HEK293 (cell line): ENCODE results near the gene STK40.

ENCODE experiments used
- CTCF ChIA-PET: fragments of 350-600 bp; formaldehyde crosslinking; extraction: SDS; loops from one replicate; lab custom pipeline; 2021; ENCODE audit warnings: antibody characterized with exemption; lab: Yijun Ruan, JAX
- POLR2A ChIA-PET: fragments of 300-600 bp; formaldehyde crosslinking; extraction: SDS; loops from one replicate; lab custom pipeline; 2020; ENCODE audit warnings: antibody characterized with exemption, inconsistent platforms; lab: Yijun Ruan, JAX
- H3K27ac ChIP-seq: fragments of 200-500 bp; sonication (Bioruptor generic); 2 replicates; pipeline ENCODE4 v1.5.1; 2014; ENCODE audit warnings: low read depth, low read length, control low read depth, inconsistent platforms; ENCODE audit errors: extremely low read depth
- H3K36me3 ChIP-seq, 2 experiments: fragments of 200-500 bp in 1 of 2; sonication (Bioruptor generic) in 1 of 2; 1 replicate in 1 of 2; 2 replicates in 1 of 2; pipeline ENCODE4 v1.5.1; 2014 to 2017; ENCODE audit warnings: inconsistent platforms in 2 of 2, low read length in 2 of 2; ENCODE audit not compliant: control insufficient read depth in 2 of 2, insufficient read depth in 1 of 2
- H3K4me1 ChIP-seq: fragments of 200-500 bp; sonication (Bioruptor generic); 2 replicates; pipeline ENCODE4 v1.5.1; 2014; ENCODE audit warnings: mild to moderate bottlenecking, low read length, inconsistent platforms; ENCODE audit not compliant: control insufficient read depth, insufficient read depth
- H3K4me3 ChIP-seq: 2 replicates; pipeline ENCODE4 v1.5.1; 2011; ENCODE audit warnings: low read depth, mild to moderate bottlenecking, control low read depth, low read length, moderate library complexity
- H3K9me3 ChIP-seq: fragments of 200-500 bp; sonication (Bioruptor generic); 2 replicates; pipeline ENCODE4 v1.5.1; 2014; ENCODE audit warnings: low read depth, low read length, inconsistent platforms; ENCODE audit not compliant: control insufficient read depth, insufficient read depth
- FEZF1 ChIP-seq: fragments of 450-650 bp; formaldehyde crosslinking; IDR thresholded peaks from 2 replicates; pipeline ENCODE4 v1.5.1; 2016; ENCODE audit warnings: missing biosample characterization, missing genetic modification characterization
- GLIS1 ChIP-seq: fragments of 450-650 bp; formaldehyde crosslinking; IDR thresholded peaks from 2 replicates; pipeline ENCODE4 v1.5.1; 2016; ENCODE audit warnings: missing biosample characterization, missing genetic modification characterization
- KLF8 ChIP-seq: fragments of 450-650 bp; formaldehyde crosslinking; IDR thresholded peaks from 2 replicates; pipeline ENCODE4 v1.5.1; 2016; ENCODE audit warnings: missing biosample characterization, missing genetic modification characterization
- KLF9 ChIP-seq: fragments of 450-650 bp; formaldehyde crosslinking; IDR thresholded peaks from 2 replicates; pipeline ENCODE4 v1.5.1; 2016; ENCODE audit warnings: missing biosample characterization, missing genetic modification characterization, low read depth
- SP3 ChIP-seq: fragments of 450-650 bp; formaldehyde crosslinking; IDR thresholded peaks from 2 replicates; pipeline ENCODE4 v1.5.1; 2016; ENCODE audit warnings: missing biosample characterization, missing genetic modification characterization
- ZBTB8A ChIP-seq: fragments of 450-650 bp; formaldehyde crosslinking; IDR thresholded peaks from 2 replicates; pipeline ENCODE4 v1.5.1; 2016; ENCODE audit warnings: missing biosample characterization, missing genetic modification characterization
- ZNF121 ChIP-seq: fragments of 450-650 bp; formaldehyde crosslinking; IDR thresholded peaks from 2 replicates; pipeline ENCODE4 v1.5.1; 2016; ENCODE audit warnings: missing biosample characterization, missing genetic modification characterization
- ZNF202 ChIP-seq: fragments of 450-650 bp; formaldehyde crosslinking; IDR thresholded peaks from 2 replicates; pipeline ENCODE4 v1.5.1; 2016; ENCODE audit warnings: missing biosample characterization, missing genetic modification characterization, borderline replicate concordance
- ZNF248 ChIP-seq: fragments of 450-650 bp; formaldehyde crosslinking; IDR thresholded peaks from 2 replicates; pipeline ENCODE4 v1.5.1; 2017; ENCODE audit warnings: missing biosample characterization, missing genetic modification characterization
- ZNF324 ChIP-seq: fragments of 450-650 bp; formaldehyde crosslinking; IDR thresholded peaks from 2 replicates; pipeline ENCODE4 v1.5.1; 2016; ENCODE audit warnings: missing biosample characterization, missing genetic modification characterization
- ZNF600 ChIP-seq: fragments of 450-650 bp; formaldehyde crosslinking; IDR thresholded peaks from 2 replicates; pipeline ENCODE4 v1.5.1; 2016; ENCODE audit warnings: missing biosample characterization, missing genetic modification characterization
- ZNF677 ChIP-seq: fragments of 450-650 bp; IDR thresholded peaks from 2 replicates; pipeline ENCODE4 v1.5.0; 2018; ENCODE audit warnings: missing biosample characterization, mild to moderate bottlenecking, missing genetic modification characterization, moderate library complexity
- ZXDB ChIP-seq: fragments of 450-650 bp; formaldehyde crosslinking; IDR thresholded peaks from 2 replicates; pipeline ENCODE4 v1.5.1; 2016; ENCODE audit warnings: missing biosample characterization, missing genetic modification characterization
- TF ChIP-seq, protein P1 (sequence below): fragments of 450-650 bp; formaldehyde crosslinking; IDR thresholded peaks from 2 replicates; pipeline ENCODE4 v1.5.1; 2017; ENCODE audit warnings: missing biosample characterization, missing genetic modification characterization
- TF ChIP-seq, protein P2 (sequence below): fragments of 450-650 bp; formaldehyde crosslinking; IDR thresholded peaks from 2 replicates; pipeline ENCODE4 v1.5.1; 2016; ENCODE audit warnings: missing biosample characterization, missing genetic modification characterization
- TF ChIP-seq, protein P3 (sequence below): fragments of 450-650 bp; formaldehyde crosslinking; IDR thresholded peaks from 2 replicates; pipeline ENCODE4 v1.5.1; 2017; ENCODE audit warnings: missing biosample characterization, missing genetic modification characterization
- TF ChIP-seq, protein P4 (sequence below): fragments of 450-650 bp; formaldehyde crosslinking; conservative IDR thresholded peaks from 2 replicates; pipeline ENCODE4 v1.5.1; 2016; ENCODE audit warnings: low read depth, missing biosample characterization, missing genetic modification characterization
- TF ChIP-seq, protein P5 (sequence below): fragments of 450-650 bp; formaldehyde crosslinking; IDR thresholded peaks from 2 replicates; pipeline ENCODE4 v1.5.1; 2016; ENCODE audit warnings: missing biosample characterization, missing genetic modification characterization
- TF ChIP-seq, protein P6 (sequence below): fragments of 450-650 bp; formaldehyde crosslinking; optimal IDR thresholded peaks from 2 replicates; pipeline ENCODE3; 2016; ENCODE audit warnings: missing biosample characterization, mild to moderate bottlenecking, missing genetic modification characterization
- TF ChIP-seq, protein P7 (sequence below): sonication (generic); formaldehyde crosslinking; IDR thresholded peaks from 2 replicates; pipeline ENCODE4 v1.8.1; 2022; ENCODE audit warnings: mild to moderate bottlenecking, moderate library complexity, missing genetic modification reagents

Gene STK40, protein sequence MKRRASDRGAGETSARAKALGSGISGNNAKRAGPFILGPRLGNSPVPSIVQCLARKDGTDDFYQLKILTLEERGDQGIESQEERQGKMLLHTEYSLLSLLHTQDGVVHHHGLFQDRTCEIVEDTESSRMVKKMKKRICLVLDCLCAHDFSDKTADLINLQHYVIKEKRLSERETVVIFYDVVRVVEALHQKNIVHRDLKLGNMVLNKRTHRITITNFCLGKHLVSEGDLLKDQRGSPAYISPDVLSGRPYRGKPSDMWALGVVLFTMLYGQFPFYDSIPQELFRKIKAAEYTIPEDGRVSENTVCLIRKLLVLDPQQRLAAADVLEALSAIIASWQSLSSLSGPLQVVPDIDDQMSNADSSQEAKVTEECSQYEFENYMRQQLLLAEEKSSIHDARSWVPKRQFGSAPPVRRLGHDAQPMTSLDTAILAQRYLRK

DNA sequence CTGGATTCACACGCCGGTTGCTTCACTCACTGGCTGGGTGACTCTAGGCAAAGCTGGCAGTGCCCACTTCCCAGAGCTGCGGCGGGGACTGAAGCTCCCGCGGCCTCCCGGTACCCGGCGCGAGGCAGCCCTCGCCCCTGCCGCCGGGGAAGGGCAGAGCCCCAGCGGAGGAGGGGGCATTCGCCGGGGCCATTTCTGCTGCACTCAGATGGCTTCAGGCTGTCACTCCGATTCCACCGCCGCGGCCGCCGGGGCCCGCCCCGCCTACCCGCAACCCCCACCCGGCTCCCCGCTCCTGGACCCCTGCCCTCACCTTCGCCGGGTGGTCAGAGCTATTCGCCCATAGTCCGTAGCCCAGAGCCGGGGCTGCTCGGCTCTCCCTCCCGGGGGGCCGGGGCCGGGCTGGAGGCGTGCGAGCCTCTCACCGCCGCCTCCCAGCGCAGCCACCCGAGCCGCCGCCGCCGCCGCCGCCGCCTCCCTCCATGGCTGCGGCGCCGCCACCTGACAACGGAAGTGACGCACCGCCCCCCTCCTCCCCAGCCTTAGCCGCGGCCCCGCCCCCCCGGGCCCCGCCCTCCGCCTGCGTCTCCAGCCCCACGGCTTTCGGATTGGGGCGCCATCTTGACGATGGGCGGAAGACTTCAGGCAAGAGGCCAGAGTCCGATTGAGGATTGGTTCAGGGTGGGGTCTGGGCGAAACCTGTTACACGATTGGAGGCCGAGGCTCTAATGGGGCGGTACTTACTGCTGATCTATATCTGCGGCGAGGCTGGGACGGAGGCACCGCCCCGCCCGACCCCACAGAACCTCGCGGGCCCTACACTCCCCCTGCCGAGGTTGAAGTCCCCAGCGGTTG, at the start of gene STK40:
Gene STK40 (minus strand): TSS at position 515 of the 855 bp plus-strand sequence. CDS start 24,592 bp downstream, outside the sequence.
- no peaks in the 10 kb centered on the region for H3K9me3 ChIP-seq
- ChIA-PET POLR2A (interaction anchor here (0.6 to 5.8 kb wide), 13 partner anchors 10 to 606 kb away, joined by 3 to 103 read pairs (median 6); partner anchors contain the start of genes LSM10, MAP7D1, MRPS15 and OSCP1), CTCF (interaction anchor here (1.3 to 3.1 kb wide), 4 partner anchors 17 to 236 kb away, joined by 6 to 19 read pairs (median 10); no protein-coding TSS in a partner anchor)
- peak within 1 kb of the TSS; percentile 81 for H3K4me3 ChIP-seq
- H3K36me3 ChIP-seq = peaks cover 0 to 12% of the 10 kb centered on the region in 2 experiments; a peak in 1 of 3 replicates
- peaks cover 3% of the 10 kb centered on the region for H3K4me1 ChIP-seq
- H3K27ac ChIP-seq = peak within 1 kb of the TSS; percentile 78
- TF ChIP-seq, protein P1, sequence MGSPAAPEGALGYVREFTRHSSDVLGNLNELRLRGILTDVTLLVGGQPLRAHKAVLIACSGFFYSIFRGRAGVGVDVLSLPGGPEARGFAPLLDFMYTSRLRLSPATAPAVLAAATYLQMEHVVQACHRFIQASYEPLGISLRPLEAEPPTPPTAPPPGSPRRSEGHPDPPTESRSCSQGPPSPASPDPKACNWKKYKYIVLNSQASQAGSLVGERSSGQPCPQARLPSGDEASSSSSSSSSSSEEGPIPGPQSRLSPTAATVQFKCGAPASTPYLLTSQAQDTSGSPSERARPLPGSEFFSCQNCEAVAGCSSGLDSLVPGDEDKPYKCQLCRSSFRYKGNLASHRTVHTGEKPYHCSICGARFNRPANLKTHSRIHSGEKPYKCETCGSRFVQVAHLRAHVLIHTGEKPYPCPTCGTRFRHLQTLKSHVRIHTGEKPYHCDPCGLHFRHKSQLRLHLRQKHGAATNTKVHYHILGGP (tag by site-specific recombination) = no peak
- TF ChIP-seq, protein P2, sequence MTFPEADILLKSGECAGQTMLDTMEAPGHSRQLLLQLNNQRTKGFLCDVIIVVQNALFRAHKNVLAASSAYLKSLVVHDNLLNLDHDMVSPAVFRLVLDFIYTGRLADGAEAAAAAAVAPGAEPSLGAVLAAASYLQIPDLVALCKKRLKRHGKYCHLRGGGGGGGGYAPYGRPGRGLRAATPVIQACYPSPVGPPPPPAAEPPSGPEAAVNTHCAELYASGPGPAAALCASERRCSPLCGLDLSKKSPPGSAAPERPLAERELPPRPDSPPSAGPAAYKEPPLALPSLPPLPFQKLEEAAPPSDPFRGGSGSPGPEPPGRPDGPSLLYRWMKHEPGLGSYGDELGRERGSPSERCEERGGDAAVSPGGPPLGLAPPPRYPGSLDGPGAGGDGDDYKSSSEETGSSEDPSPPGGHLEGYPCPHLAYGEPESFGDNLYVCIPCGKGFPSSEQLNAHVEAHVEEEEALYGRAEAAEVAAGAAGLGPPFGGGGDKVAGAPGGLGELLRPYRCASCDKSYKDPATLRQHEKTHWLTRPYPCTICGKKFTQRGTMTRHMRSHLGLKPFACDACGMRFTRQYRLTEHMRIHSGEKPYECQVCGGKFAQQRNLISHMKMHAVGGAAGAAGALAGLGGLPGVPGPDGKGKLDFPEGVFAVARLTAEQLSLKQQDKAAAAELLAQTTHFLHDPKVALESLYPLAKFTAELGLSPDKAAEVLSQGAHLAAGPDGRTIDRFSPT = peak; percentile 90
- peak; percentile 98 for TF ChIP-seq SP3
- TF ChIP-seq, protein P3, sequence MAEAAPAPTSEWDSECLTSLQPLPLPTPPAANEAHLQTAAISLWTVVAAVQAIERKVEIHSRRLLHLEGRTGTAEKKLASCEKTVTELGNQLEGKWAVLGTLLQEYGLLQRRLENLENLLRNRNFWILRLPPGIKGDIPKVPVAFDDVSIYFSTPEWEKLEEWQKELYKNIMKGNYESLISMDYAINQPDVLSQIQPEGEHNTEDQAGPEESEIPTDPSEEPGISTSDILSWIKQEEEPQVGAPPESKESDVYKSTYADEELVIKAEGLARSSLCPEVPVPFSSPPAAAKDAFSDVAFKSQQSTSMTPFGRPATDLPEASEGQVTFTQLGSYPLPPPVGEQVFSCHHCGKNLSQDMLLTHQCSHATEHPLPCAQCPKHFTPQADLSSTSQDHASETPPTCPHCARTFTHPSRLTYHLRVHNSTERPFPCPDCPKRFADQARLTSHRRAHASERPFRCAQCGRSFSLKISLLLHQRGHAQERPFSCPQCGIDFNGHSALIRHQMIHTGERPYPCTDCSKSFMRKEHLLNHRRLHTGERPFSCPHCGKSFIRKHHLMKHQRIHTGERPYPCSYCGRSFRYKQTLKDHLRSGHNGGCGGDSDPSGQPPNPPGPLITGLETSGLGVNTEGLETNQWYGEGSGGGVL (tag by site-specific recombination) = peak; percentile 52
- TF ChIP-seq, protein P4, sequence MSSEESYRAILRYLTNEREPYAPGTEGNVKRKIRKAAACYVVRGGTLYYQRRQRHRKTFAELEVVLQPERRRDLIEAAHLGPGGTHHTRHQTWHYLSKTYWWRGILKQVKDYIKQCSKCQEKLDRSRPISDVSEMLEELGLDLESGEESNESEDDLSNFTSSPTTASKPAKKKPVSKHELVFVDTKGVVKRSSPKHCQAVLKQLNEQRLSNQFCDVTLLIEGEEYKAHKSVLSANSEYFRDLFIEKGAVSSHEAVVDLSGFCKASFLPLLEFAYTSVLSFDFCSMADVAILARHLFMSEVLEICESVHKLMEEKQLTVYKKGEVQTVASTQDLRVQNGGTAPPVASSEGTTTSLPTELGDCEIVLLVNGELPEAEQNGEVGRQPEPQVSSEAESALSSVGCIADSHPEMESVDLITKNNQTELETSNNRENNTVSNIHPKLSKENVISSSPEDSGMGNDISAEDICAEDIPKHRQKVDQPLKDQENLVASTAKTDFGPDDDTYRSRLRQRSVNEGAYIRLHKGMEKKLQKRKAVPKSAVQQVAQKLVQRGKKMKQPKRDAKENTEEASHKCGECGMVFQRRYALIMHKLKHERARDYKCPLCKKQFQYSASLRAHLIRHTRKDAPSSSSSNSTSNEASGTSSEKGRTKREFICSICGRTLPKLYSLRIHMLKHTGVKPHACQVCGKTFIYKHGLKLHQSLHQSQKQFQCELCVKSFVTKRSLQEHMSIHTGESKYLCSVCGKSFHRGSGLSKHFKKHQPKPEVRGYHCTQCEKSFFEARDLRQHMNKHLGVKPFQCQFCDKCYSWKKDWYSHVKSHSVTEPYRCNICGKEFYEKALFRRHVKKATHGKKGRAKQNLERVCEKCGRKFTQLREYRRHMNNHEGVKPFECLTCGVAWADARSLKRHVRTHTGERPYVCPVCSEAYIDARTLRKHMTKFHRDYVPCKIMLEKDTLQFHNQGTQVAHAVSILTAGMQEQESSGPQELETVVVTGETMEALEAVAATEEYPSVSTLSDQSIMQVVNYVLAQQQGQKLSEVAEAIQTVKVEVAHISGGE = peak; percentile 33; the same call in 1 of the 2 replicates
- TF ChIP-seq, protein P5, sequence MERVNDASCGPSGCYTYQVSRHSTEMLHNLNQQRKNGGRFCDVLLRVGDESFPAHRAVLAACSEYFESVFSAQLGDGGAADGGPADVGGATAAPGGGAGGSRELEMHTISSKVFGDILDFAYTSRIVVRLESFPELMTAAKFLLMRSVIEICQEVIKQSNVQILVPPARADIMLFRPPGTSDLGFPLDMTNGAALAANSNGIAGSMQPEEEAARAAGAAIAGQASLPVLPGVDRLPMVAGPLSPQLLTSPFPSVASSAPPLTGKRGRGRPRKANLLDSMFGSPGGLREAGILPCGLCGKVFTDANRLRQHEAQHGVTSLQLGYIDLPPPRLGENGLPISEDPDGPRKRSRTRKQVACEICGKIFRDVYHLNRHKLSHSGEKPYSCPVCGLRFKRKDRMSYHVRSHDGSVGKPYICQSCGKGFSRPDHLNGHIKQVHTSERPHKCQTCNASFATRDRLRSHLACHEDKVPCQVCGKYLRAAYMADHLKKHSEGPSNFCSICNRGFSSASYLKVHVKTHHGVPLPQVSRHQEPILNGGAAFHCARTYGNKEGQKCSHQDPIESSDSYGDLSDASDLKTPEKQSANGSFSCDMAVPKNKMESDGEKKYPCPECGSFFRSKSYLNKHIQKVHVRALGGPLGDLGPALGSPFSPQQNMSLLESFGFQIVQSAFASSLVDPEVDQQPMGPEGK (tag by site-specific recombination) = peak; percentile 46; the same call in 1 of the 2 replicates
- TF ChIP-seq KLF9 (tag by site-specific recombination) = peak; percentile 22; the same call in 1 of the 2 replicates
- TF ChIP-seq ZNF202 (tag by site-specific recombination) = no peak
- TF ChIP-seq ZNF121 (tag by site-specific recombination) = no peak
- TF ChIP-seq ZNF677 (tag by site-specific recombination) = 0 out of 2 replicates have a peak, but pooled peaks have one; percentile 22
- TF ChIP-seq, protein P6, sequence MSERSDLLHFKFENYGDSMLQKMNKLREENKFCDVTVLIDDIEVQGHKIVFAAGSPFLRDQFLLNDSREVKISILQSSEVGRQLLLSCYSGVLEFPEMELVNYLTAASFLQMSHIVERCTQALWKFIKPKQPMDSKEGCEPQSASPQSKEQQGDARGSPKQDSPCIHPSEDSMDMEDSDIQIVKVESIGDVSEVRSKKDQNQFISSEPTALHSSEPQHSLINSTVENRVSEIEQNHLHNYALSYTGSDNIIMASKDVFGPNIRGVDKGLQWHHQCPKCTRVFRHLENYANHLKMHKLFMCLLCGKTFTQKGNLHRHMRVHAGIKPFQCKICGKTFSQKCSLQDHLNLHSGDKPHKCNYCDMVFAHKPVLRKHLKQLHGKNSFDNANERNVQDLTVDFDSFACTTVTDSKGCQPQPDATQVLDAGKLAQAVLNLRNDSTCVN (tag by site-specific recombination) = peak; percentile 46
- peak; percentile 24; the same call in 1 of the 2 replicates for TF ChIP-seq FEZF1 (tag by site-specific recombination)
- 0 out of 2 replicates have a peak, but pooled peaks have one; percentile 37 for TF ChIP-seq ZNF324 (tag by site-specific recombination)
- no peak for TF ChIP-seq ZBTB8A (tag by site-specific recombination)
- TF ChIP-seq GLIS1 (tag by site-specific recombination) = peak; percentile 14; the same call in 1 of the 2 replicates
- no peak; the same call in none of the 2 replicates for TF ChIP-seq ZNF600 (tag by site-specific recombination)
- TF ChIP-seq ZNF248 (tag by site-specific recombination) = no peak
- TF ChIP-seq ZXDB (tag by site-specific recombination) = 0 out of 2 replicates have a peak, but pooled peaks have one; percentile 42
- TF ChIP-seq KLF8 (tag by site-specific recombination) = peak; percentile 81
- TF ChIP-seq, protein P7, sequence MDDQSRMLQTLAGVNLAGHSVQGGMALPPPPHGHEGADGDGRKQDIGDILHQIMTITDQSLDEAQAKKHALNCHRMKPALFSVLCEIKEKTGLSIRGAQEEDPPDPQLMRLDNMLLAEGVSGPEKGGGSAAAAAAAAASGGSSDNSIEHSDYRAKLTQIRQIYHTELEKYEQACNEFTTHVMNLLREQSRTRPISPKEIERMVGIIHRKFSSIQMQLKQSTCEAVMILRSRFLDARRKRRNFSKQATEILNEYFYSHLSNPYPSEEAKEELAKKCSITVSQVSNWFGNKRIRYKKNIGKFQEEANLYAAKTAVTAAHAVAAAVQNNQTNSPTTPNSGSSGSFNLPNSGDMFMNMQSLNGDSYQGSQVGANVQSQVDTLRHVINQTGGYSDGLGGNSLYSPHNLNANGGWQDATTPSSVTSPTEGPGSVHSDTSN (CRISPR knock-in tag) = no peak
